ENCODE data around the gene L3MBTL3.

GRCh38 chr6:130070326-130070725 is 51.9 kb downstream of the L3MBTL3 start:
- TF ChIP-seq POLR2A (IDR thresholded peaks at IDR 0.05; ENCODE audit: low read length) (no peak), GATA1 (IDR thresholded peaks at IDR 0.05; ENCODE audit: low read depth, low read length) (no peak)
